Measurements from ENCODE around the gene IMPDH1.

The IMPDH1 gene

GRCh38 chr7:128352636-128353035 is 57.1 kb downstream of the IMPDH1 start:
- H3K9me3 ChIP-seq (replicated peaks; ENCODE audit: insufficient read depth, low read length): no peaks in the 10 kb centered on the region
- no peaks in the 10 kb centered on the region for H4K20me1 ChIP-seq (ENCODE audit: insufficient read depth, low read length)
- no peak overlapping the region for H3K9ac ChIP-seq (ENCODE audit: low read length)
- H3K27me3 ChIP-seq (replicated peaks; ENCODE audit: insufficient read depth, low read length): peaks cover 62% of the 10 kb centered on the region
- TF ChIP-seq EZH2 (optimal IDR thresholded peaks at IDR 0.05; ENCODE audit: low read depth, low read length): no peak
- no peak for TF ChIP-seq CTCF (IDR thresholded peaks at IDR 0.05; ENCODE audit: low read length)
- no peak for TF ChIP-seq EZH2phosphoT487 (IDR thresholded peaks at IDR 0.05; ENCODE audit: low read length)
- no peaks in the 10 kb centered on the region for H3K79me2 ChIP-seq (ENCODE audit: low read length)
- H3K9me2 ChIP-seq (replicated peaks; ENCODE audit: insufficient read depth, low read length): no peaks in the 10 kb centered on the region
- no peak overlapping the region for H3K27ac ChIP-seq (ENCODE audit: low read length)
- no peaks in the 10 kb centered on the region for H3K36me3 ChIP-seq (replicated peaks; ENCODE audit: insufficient read depth, low read length)
- no peaks in the 10 kb centered on the region for H3F3A ChIP-seq (ENCODE audit: insufficient read depth, low read length)
- H2AFZ ChIP-seq (ENCODE audit: low read length): no peak overlapping the region
- no peaks in the 10 kb centered on the region for H3K4me1 ChIP-seq (ENCODE audit: low read length)
- DNase-seq: no peak
- H3K4me2 ChIP-seq (ENCODE audit: low read depth, low read length): no peak overlapping the region
- H3K4me3 ChIP-seq (ENCODE audit: low read length): no peak overlapping the region

DNA sequence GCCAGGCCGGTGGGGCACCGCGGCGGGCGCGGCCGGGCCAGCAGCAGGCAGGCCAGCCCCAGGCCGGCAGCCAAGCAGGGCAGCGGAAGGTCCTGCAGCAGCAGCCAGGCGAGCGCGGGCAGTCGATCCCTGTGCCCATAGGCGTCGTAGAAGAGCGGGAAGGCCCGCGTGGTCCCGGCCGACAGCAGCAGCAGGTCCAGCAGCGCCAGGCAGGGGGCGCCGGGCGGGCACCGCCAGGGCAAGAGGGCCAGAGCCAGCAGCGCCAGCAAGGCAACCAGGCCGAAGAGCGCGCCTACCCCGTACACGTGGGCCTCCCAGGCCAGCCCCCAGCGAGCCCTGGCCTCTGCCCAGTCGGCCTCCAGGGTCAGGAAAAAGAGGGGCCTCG is 57.6 kb downstream of the IMPDH1 start:
- TF ChIP-seq EZH2phosphoT487 (IDR thresholded peaks at IDR 0.05; ENCODE audit: low read length) (no peak), CTCF (IDR thresholded peaks at IDR 0.05; ENCODE audit: low read length) (peak; percentile 16)

DNA sequence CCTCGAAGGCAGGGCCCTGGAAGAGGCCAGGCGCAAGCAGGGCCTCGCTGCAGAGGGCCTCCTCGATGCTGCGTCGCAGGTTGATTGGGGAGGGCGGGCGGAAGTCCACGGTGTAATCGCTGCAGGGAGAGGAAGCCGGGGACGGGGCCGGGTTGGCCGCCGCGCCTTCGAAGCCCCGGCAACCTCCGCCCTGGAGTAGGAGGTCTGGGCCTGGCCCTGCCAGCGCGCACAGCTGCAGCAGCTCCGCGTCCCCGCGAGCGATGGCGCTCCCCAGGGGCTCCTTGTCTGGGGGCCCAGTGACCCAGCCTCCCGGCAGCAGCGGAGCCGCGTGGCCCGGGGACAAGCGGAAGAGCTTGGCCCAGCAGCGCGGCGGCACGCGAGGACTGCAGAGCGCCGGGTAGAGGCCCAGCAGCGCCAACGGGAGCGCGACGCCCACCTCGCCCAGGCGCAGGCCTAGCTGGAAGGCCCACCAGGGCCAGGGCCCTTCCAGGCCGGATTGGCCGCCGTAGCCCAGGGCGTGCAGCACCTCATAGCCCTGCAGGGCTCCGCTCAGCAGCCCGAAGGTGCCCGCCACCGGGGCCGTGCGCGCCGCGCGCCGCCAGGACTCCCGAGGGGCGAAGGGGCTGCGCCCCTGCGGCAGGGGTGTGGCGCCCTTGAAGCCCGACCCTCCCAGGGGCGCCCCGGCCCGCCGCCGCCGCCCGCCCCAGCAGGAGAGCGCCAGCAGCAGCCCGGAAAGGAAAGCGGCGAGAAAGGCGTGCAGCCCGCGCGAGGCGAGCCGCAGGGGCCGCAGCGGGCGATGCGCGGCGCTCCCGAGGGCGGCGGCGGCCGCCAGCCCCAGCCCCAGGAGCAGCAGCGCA is 58.3 kb downstream of the IMPDH1 start:
- Histone ChIP-seq H3F3A (ENCODE audit: insufficient read depth, low read length) (no peaks in the 10 kb centered on the region), H4K20me1 (ENCODE audit: insufficient read depth, low read length) (no peaks in the 10 kb centered on the region), H3K4me2 (ENCODE audit: low read depth, low read length) (no peak overlapping the region), H3K4me1 (ENCODE audit: low read length) (no peaks in the 10 kb centered on the region), H3K36me3 (replicated peaks; ENCODE audit: insufficient read depth, low read length) (no peaks in the 10 kb centered on the region), H3K4me3 (ENCODE audit: low read length) (no peak overlapping the region), H3K79me2 (ENCODE audit: low read length) (no peaks in the 10 kb centered on the region), H3K9me2 (replicated peaks; ENCODE audit: insufficient read depth, low read length) (no peaks in the 10 kb centered on the region), H2AFZ (ENCODE audit: low read length) (no peak overlapping the region), H3K9me3 (replicated peaks; ENCODE audit: insufficient read depth, low read length) (no peaks in the 10 kb centered on the region), H3K27me3 (replicated peaks; ENCODE audit: insufficient read depth, low read length) (peaks cover 57% of the 10 kb centered on the region), H3K27ac (ENCODE audit: low read length) (no peak overlapping the region), H3K9ac (ENCODE audit: low read length) (no peak overlapping the region)
- no peak for DNase-seq
- TF ChIP-seq EZH2 (optimal IDR thresholded peaks at IDR 0.05; ENCODE audit: low read depth, low read length) (no peak), CTCF (IDR thresholded peaks at IDR 0.05; ENCODE audit: low read length) (no peak), EZH2phosphoT487 (IDR thresholded peaks at IDR 0.05; ENCODE audit: low read length) (no peak)

More for the DNA sequence above, 57.6 kb downstream of the IMPDH1 start:
- Histone ChIP-seq H3K4me3 (ENCODE audit: low read length) (no peak overlapping the region), H2AFZ (ENCODE audit: low read length) (no peak overlapping the region), H4K20me1 (ENCODE audit: insufficient read depth, low read length) (no peaks in the 10 kb centered on the region), H3K9me3 (replicated peaks; ENCODE audit: insufficient read depth, low read length) (no peaks in the 10 kb centered on the region), H3K36me3 (replicated peaks; ENCODE audit: insufficient read depth, low read length) (no peaks in the 10 kb centered on the region), H3F3A (ENCODE audit: insufficient read depth, low read length) (no peaks in the 10 kb centered on the region), H3K27me3 (replicated peaks; ENCODE audit: insufficient read depth, low read length) (peaks cover 58% of the 10 kb centered on the region), H3K27ac (ENCODE audit: low read length) (no peak overlapping the region), H3K79me2 (ENCODE audit: low read length) (no peaks in the 10 kb centered on the region), H3K4me2 (ENCODE audit: low read depth, low read length) (no peak overlapping the region), H3K4me1 (ENCODE audit: low read length) (no peaks in the 10 kb centered on the region), H3K9me2 (replicated peaks; ENCODE audit: insufficient read depth, low read length) (no peaks in the 10 kb centered on the region), H3K9ac (ENCODE audit: low read length) (no peak overlapping the region)
- no peak for DNase-seq
